ACC112 (cell line): ENCODE measurements around the gene FARS2.
"Not testable (repeated sequence)": the region's sequence is repeated elsewhere in the genome, so short reads cannot be mapped to it uniquely, and the experiment has no call there.

Experiments used
- H2AFZ ChIP-seq: fragments of 200-600 bp; sonication (generic); one replicate; pipeline ENCODE4 v1.6.0; 2017; ENCODE audit warnings: antibody characterized with exemption, low read length; ENCODE audit not compliant: unreplicated experiment
- H3K27ac ChIP-seq: fragments of 200-600 bp; sonication (generic); 2 replicates; pipeline ENCODE4 v1.5.1; 2014; ENCODE audit warnings: low read depth, mild to moderate bottlenecking, antibody characterized with exemption, low read length, moderate library complexity
- H3K27me3 ChIP-seq: fragments of 200-600 bp; sonication (generic); 2 replicates; pipeline ENCODE4 v1.6.1; 2014; ENCODE audit warnings: mild to moderate bottlenecking, antibody characterized with exemption, low read length, moderate library complexity, mixed read lengths; ENCODE audit not compliant: insufficient read depth
- H3K36me3 ChIP-seq: fragments of 200-600 bp; sonication (generic); 2 replicates; pipeline ENCODE4 v1.6.1; 2016; ENCODE audit warnings: mild to moderate bottlenecking, antibody characterized with exemption, low read length, moderate library complexity, mixed read lengths; ENCODE audit not compliant: insufficient read depth
- H3K4me1 ChIP-seq: fragments of 200-600 bp; sonication (generic); one replicate; pipeline ENCODE4 v1.6.1; 2016; ENCODE audit warnings: low read length, mixed read lengths; ENCODE audit not compliant: insufficient read depth, unreplicated experiment, control insufficient read depth
- H3K4me3 ChIP-seq: fragments of 200-600 bp; sonication (generic); 2 replicates; pipeline ENCODE4 v1.5.1; 2014; ENCODE audit warnings: mild to moderate bottlenecking, low read depth, low read length
- H3K79me2 ChIP-seq: fragments of 200-600 bp; sonication (generic); one replicate; pipeline ENCODE4 v1.6.0; 2016; ENCODE audit warnings: low read length; ENCODE audit not compliant: control insufficient read depth, unreplicated experiment, insufficient read depth

FARS2 gene

DNA sequence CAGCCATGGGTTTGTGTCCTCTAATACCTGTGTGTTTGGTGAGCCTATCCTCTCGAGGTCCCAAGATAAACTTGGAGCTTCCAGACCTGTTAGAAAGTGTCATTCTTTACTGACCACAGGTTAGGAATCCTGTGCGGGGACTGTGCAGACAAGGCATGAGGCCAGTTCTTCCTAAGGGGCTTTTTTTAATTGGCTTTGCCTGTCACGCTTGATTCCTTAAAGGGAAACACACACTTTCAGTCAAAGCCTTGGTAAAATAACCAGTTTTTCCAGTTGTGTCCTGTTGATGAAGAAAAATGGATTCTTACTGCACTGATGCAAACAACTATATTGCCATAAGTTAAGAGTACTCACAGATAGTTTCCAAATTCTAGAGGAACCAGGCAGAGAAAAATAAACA, 303.4 kb downstream of the FARS2 start:
- H3K4me3 ChIP-seq, H2AFZ ChIP-seq, H3K27me3 ChIP-seq, H3K36me3 ChIP-seq, H3K79me2 ChIP-seq, H3K27ac ChIP-seq, H3K4me1 ChIP-seq: not testable (repeated sequence)

DNA sequence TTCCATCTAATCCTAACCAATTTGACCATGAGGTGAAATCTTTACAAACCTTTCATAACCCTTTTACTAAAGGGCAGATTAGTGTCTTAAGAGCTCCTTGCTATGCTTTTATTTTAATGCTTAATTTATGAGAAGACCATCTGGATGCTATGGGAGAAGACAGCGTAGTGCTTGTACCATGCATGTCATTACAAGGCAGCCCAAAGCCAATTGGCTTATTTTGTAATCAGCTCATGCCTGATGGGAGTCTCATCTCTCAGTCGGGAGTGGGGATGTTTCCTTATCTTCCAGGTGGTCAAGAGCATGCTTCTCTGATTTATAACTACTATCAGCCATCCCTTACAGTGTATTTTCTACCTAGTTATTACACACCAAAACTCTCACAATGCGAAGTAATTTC, 304.7 kb downstream of the FARS2 start:
- peaks cover 7% of the 10 kb centered on the region for H3K4me1 ChIP-seq
- no peak overlapping the region for H3K4me3 ChIP-seq
- H3K79me2 ChIP-seq: no peaks in the 10 kb centered on the region
- no peak overlapping the region for H3K27ac ChIP-seq
- no peaks in the 10 kb centered on the region for H3K36me3 ChIP-seq
- H3K27me3 ChIP-seq: no peaks in the 10 kb centered on the region
- no peak overlapping the region for H2AFZ ChIP-seq

DNA sequence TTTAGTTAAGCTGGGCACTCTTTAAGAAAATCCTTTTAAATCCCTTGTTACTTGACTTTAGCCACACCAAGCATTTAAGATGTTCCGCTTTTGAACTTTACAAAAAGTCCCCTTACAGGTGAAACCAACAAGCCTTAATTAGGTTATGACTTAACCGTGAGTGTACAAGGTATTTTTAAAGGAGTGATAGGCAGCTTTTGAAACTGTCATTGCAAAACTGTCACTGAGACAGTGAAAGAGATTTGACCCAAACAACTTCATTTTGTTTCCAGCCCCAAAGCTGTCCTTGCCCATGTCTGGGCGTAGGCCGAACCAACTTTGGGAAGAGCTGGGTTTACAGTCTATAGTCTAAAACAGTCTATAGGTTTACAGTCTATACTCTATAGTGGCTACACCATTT, 305.4 kb downstream of the FARS2 start:
- H3K79me2 ChIP-seq: no peaks in the 10 kb centered on the region
- H3K27me3 ChIP-seq: no peaks in the 10 kb centered on the region
- peaks cover 7% of the 10 kb centered on the region for H3K4me1 ChIP-seq
- H3K4me3 ChIP-seq: no peak overlapping the region
- H3K36me3 ChIP-seq: no peaks in the 10 kb centered on the region
- no peak overlapping the region for H3K27ac ChIP-seq
- no peak overlapping the region for H2AFZ ChIP-seq

DNA sequence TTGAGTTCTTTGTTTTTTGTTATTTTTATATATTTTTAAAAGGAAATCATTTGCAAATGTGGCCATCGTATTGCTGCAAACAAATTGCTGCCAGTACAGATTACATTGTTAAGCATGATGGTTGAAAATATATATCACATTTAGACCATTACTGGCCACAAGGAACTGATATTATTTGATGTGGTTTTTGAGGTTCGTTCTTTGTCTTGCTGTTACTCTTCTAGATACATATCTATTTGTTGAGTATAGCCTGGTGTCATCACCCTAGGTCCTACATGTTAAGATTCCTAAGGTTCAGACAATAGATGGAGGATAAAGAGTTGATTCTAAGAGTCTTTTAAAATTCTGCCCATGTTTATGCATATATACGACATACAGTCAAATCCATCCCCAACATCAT, 306.0 kb downstream of the FARS2 start:
- Histone ChIP-seq H3K36me3 (no peaks in the 10 kb centered on the region), H3K4me3 (no peak overlapping the region), H3K27me3 (no peaks in the 10 kb centered on the region), H2AFZ (no peak overlapping the region), H3K4me1 (peaks cover 7% of the 10 kb centered on the region), H3K27ac (no peak overlapping the region), H3K79me2 (no peaks in the 10 kb centered on the region)

DNA sequence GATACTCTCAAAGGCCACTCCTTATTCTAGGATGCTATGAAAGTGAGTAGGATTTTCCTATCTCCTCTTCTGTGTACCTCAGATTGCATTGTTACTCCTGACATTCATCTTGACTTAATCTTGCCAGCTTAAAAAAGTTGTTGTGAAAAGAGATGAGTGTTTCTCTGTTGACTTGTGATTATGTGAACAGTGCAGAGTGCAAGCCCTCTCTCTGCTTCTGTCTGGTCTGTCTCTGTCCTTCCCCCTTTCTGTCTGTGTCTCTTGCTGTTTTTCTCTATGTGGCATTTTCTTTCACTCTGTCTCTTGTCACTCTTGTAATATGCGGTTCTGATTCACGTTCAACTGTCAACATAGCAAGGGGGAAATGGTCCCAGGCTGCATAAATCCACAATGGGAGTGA, 306.6 kb downstream of the FARS2 start:
- Histone ChIP-seq H2AFZ (no peak overlapping the region), H3K79me2 (no peaks in the 10 kb centered on the region), H3K4me3 (no peak overlapping the region), H3K27ac (no peak overlapping the region), H3K36me3 (no peaks in the 10 kb centered on the region), H3K4me1 (peaks cover 7% of the 10 kb centered on the region), H3K27me3 (no peaks in the 10 kb centered on the region)

DNA sequence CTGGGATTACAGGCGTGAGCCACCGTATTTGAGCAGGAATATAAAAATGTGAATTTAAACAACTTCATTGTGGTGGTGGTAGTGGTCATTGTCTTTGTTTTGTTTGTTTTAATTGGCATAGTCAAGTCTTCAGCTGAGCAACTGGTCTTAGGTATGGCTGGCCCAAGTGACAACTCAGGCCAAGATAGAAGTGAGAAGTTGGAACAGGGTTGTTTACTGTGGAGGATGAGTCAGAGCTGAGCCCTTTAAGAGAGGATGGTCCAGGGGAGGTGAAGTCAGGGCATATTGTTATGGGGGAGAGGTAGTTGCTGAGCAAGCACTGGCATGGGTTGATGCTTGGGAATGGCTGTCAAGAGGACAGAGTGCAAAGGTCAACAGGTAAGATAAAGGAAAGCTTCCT, 308.2 kb downstream of the FARS2 start:
- Histone ChIP-seq H3K79me2 (no peaks in the 10 kb centered on the region), H3K4me1 (peaks cover 7% of the 10 kb centered on the region), H2AFZ (no peak overlapping the region), H3K36me3 (no peaks in the 10 kb centered on the region), H3K4me3 (no peak overlapping the region), H3K27ac (no peak overlapping the region), H3K27me3 (no peaks in the 10 kb centered on the region)

DNA sequence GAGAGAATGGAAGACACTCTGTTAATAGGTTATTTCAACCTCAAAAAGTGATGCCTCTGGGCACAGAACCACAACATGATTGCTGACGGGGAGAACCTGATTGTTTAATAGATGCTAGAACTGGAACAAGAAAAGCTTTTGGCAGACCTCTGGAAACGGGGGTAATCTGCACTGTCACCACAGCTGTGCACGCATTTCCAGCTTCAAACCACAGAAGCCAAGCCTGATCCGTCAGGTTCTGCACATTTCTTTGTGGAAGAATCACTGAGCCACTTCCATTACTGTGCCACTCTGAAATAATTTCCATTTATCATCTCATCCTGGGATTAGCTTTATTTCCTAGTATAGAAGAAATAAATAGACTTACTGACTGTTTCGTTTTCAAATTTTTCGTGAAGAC, 309.3 kb downstream of the FARS2 start:
- H3K4me1 ChIP-seq: peaks cover 7% of the 10 kb centered on the region
- H3K4me3 ChIP-seq: no peak overlapping the region
- H3K36me3 ChIP-seq: no peaks in the 10 kb centered on the region
- H2AFZ ChIP-seq: no peak overlapping the region
- no peak overlapping the region for H3K27ac ChIP-seq
- no peaks in the 10 kb centered on the region for H3K79me2 ChIP-seq
- H3K27me3 ChIP-seq: no peaks in the 10 kb centered on the region

DNA sequence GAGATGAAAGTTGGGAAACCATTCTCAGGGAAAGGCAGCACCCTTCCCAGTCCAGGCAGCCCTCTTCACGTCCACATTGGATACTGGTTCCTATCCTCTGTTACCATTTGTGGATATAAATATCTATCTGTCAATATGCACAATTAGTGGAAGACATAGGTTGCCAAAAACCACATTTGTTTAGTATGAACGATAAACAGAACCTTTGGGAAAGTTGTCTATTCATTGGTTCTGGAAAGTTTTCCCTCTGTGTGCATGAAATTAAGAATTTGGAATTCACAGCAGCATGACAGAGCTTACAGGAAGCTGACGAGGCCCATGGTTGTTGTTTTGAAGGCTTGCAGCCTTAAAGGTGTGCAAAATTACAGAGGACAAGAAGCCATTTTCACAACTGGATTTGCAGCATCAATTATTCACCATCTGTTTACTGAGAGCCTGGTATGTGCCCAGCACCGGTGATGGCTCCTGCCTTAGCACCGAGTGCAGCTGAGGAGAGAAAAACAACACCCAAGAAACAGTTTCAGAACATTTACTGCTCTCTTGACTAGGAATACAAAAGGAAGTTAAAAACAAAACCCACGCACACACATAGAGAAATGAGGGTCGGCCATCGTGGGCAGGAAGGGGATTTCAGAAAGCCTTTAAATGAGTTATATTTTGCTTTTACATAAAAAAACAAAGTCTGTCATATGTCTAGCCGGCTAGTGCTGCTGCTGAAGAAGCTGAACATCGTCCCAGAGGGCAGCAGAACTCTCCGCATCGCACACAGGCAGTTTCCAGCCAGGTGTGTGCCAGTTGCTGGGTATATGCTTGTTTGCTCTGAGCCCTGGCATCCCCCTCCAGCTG, 319.6 kb downstream of the FARS2 start:
- no peaks in the 10 kb centered on the region for H3K27me3 ChIP-seq
- no peak overlapping the region for H2AFZ ChIP-seq
- H3K4me1 ChIP-seq: peaks cover 8% of the 10 kb centered on the region
- no peak overlapping the region for H3K4me3 ChIP-seq
- no peaks in the 10 kb centered on the region for H3K36me3 ChIP-seq
- H3K79me2 ChIP-seq: no peaks in the 10 kb centered on the region
- no peak overlapping the region for H3K27ac ChIP-seq

DNA sequence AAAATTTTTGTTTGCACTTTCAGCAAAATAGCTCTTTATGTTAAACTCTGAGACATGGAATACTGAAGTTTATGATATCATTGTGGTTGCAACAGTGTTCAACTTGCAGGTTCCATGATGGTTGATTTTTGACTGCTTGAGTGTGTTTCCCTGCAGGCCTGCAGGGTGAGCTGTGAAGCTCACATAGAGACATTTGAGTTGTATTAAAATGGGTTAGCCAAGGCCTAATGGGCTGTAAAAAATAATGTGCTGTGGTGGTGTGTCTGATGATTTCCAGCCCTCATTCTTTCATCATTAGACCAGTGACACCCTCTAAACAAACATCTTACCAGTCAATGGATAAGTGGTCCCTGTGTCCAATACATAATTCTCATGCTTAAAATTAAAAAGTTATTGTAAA, 321.4 kb downstream of the FARS2 start:
- Histone ChIP-seq H3K4me3 (no peak overlapping the region), H3K79me2 (no peaks in the 10 kb centered on the region), H3K4me1 (peaks cover 8% of the 10 kb centered on the region), H3K27me3 (no peaks in the 10 kb centered on the region), H3K27ac (no peak overlapping the region), H2AFZ (no peak overlapping the region), H3K36me3 (no peaks in the 10 kb centered on the region)

DNA sequence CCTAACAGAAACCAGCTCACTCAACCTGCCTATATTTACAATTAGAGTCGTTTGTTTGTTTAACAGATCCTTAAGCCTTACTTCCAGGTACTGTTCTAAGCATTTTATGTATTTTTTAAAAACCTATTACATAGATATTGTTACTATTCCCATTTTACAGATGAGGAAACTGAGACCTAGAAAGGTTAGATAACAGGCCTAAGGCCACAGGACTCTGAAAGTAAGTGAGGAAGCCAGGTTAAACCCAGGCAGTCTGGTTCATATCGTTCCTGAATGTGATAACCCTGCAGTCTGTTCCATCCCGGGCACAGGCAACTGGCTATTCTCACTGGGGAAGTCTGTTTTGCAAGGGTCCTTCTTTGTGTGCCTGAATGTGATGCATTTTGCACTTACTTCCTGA, 322.2 kb downstream of the FARS2 start:
- Histone ChIP-seq H2AFZ (peak overlapping the region; percentile 24), H3K36me3 (no peaks in the 10 kb centered on the region), H3K4me1 (peaks cover 8% of the 10 kb centered on the region), H3K27ac (no peak overlapping the region), H3K79me2 (no peaks in the 10 kb centered on the region), H3K27me3 (no peaks in the 10 kb centered on the region), H3K4me3 (no peak overlapping the region)

DNA sequence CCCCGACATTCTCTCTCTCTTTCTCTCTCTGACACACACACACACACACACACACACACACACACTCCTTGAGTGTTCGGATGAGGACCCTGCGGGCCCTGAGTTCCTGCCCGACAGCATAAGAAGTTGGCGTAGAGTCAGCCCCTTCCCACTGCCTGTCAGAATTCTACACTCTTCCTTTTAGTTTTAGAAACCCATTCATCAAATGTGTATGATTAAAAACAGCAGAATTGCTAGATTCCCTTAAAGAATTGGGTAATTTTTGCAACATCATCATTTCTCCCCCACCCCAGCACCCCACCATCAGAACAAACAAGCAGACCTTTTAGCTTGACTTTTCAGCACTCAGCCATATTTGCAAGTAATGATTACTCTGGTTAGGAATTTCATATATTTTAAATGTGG, 322.8 kb downstream of the FARS2 start:
- Histone ChIP-seq H2AFZ (no peak overlapping the region), H3K36me3 (no peaks in the 10 kb centered on the region), H3K4me1 (peaks cover 8% of the 10 kb centered on the region), H3K27me3 (no peaks in the 10 kb centered on the region), H3K27ac (no peak overlapping the region), H3K4me3 (no peak overlapping the region), H3K79me2 (no peaks in the 10 kb centered on the region)
